Lower leg skin (tissue), 4 donors: Measurements from ENCODE around the gene PSMD2. TPM values are rescaled to one million over a fixed set of nuclear protein-coding genes. Genes with fewer than 3 reads are reported as not detected.

ENCODE experiments used
- DNase-seq, 2 donors: peaks; one replicate each; pipeline ENCODE4 v3.0.0-alpha.2; 2019; ENCODE audit warnings: low spot score in 2 of 2
- H3K4me3 ChIP-seq: fragments of 200-600 bp; sonication (generic); 2 replicates; pipeline ENCODE4 v1.5.1; 2017; ENCODE audit warnings: mild to moderate bottlenecking, low read depth; ENCODE audit not compliant: poor library complexity, severe bottlenecking
- POLR2A ChIP-seq, 2 donors: fragments of 450-650 bp; IDR thresholded peaks; one replicate each; pipeline ENCODE4 v1.6.1; 2016 to 2017; ENCODE audit warnings: antibody characterized with exemption in 2 of 2, mild to moderate bottlenecking in 1 of 2, moderate library complexity in 1 of 2
- WGBS, 2 donors: methylation state at CpG; one replicate each; pipeline ENCODE4 v1.1.5; 2018; 5-methylcytosine and 5-hydroxymethylcytosine counted together
- intact Hi-C: fragments of 100-400 bp; cut with DNase I; formaldehyde crosslinking; loops from one replicate; pipeline ENCODE4 v1.15.0; 2023; ENCODE audit warnings: low total_unique reads
- total RNA-seq, 4 donors: library from RNA; depleted of rRNA; stranded (reverse); fragments of >200 nt; gene quantifications; one replicate each; pipeline ENCODE4 v1.1.0, GENCODE V29; 2016
- TF ChIP-seq, protein P1 (sequence below), 3 donors: fragments of 450-650 bp; IDR thresholded peaks; one replicate each; pipeline ENCODE4 v1.5.1; 2016; ENCODE audit warnings: antibody characterized with exemption in 3 of 3, mild to moderate bottlenecking in 3 of 3, moderate library complexity in 2 of 3

Gene PSMD2
- total RNA-seq, 4 donors from 2014 or later, result 194 to 263 (median 211) TPM

DNA sequence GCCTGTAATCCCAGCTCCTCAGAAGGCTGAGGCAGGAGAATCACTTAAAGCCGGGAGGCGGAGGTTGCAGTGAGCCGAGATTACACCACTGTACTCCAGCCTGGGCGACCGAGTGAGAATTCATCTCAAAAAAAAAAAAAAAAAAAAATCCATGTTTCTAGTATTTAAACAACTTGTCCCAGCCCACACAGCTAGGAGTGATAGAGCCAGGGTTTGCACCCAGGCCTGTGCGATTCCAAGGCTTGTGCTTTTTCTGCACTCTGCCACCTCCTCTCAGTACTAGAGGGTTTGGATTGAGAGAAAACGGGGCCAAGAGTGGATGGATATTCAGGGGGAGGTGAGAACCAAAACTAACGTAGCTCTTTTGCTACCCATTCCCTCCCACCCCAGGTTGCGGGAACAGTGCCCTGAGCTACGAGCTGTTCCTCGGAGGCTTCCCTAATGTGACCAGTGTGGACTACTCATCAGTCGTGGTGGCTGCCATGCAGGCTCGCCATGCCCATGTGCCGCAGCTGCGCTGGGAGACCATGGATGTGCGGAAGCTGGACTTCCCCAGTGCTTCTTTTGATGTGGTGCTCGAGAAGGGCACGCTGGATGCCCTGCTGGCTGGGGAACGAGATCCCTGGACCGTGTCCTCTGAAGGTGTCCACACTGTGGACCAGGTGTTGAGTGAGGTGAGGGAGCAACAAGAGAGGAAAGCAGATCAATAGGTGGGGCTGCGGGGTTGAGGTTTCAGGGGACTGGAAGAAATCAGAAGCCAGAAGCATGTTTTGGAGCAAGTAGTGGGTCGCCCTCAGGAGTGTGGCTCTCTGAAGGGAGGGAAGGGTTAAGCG lies 41.7 kb upstream of the PSMD2 start:
- TF ChIP-seq, protein P1, sequence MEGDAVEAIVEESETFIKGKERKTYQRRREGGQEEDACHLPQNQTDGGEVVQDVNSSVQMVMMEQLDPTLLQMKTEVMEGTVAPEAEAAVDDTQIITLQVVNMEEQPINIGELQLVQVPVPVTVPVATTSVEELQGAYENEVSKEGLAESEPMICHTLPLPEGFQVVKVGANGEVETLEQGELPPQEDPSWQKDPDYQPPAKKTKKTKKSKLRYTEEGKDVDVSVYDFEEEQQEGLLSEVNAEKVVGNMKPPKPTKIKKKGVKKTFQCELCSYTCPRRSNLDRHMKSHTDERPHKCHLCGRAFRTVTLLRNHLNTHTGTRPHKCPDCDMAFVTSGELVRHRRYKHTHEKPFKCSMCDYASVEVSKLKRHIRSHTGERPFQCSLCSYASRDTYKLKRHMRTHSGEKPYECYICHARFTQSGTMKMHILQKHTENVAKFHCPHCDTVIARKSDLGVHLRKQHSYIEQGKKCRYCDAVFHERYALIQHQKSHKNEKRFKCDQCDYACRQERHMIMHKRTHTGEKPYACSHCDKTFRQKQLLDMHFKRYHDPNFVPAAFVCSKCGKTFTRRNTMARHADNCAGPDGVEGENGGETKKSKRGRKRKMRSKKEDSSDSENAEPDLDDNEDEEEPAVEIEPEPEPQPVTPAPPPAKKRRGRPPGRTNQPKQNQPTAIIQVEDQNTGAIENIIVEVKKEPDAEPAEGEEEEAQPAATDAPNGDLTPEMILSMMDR (IDR thresholded peaks at IDR 0.05), result no peak
- DNase-seq, result no peak
- intact Hi-C loops, result no loop called here
- no peak overlapping the region for H3K4me3 ChIP-seq
- WGBS, 2 donors, result 91 to 93% methylated on average over 23 of the region's 23 CpGs

DNA sequence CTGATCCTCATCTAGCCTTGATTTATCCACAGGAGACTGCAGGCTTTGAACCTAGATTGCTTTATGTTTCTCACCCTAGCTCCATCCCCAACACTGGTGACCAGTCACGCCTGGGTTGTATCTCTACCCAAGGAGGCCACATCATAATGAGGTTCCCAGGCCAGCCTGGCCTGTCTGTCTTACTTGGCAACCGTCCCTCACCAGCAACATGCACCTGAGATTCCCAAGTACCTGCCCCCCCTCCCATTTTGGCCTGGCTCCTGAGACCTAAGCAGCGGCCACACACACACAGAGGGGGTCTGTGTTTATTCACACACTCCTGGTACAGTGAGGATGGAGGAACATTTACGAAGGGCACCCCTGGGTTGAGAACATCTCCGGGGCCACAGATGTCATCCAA lies 40.1 kb upstream of the PSMD2 start:
- intact Hi-C loops, result no loop called here
- DNase-seq, result no peak
- no peak overlapping the region for H3K4me3 ChIP-seq
- TF ChIP-seq, protein P1 (IDR thresholded peaks at IDR 0.05), result no peak
- no peak for TF ChIP-seq POLR2A (IDR thresholded peaks at IDR 0.05)
- 91 to 92% methylated on average over 5 of the region's 5 CpGs for WGBS, 2 donors

DNA sequence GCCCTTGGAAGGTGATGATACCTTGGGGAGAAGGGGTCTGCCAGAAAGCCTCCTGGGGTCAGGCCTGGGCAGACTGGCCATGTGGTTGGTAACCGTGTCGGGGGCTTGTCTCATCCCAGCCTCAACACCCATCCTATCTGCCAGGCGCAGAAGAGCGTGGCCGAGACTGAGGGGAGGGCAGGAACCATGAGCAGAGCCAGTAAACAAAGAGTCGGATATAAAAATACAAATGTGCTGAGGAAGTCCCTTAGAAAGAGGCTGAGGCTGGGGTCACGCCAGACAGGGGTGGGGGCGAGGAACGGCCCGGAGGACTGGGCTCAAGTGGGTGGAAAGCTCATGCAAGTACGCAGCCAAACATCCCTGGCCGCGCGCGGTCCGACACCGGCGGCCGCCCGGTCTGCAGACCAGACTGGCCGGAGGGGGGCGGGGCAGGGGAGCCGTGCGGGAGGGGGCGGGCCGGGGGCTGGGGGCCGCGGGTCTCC lies 39.6 kb upstream of the PSMD2 start:
- 26 to 44% methylated on average over 19 to 21 of the region's 28 CpGs for WGBS, 2 donors
- TF ChIP-seq, protein P1 (IDR thresholded peaks at IDR 0.05), result no peak
- TF ChIP-seq POLR2A (IDR thresholded peaks at IDR 0.05), result no peak
- DNase-seq, result no peak
- intact Hi-C loops, result no loop called here
- H3K4me3 ChIP-seq, result no peak overlapping the region

DNA sequence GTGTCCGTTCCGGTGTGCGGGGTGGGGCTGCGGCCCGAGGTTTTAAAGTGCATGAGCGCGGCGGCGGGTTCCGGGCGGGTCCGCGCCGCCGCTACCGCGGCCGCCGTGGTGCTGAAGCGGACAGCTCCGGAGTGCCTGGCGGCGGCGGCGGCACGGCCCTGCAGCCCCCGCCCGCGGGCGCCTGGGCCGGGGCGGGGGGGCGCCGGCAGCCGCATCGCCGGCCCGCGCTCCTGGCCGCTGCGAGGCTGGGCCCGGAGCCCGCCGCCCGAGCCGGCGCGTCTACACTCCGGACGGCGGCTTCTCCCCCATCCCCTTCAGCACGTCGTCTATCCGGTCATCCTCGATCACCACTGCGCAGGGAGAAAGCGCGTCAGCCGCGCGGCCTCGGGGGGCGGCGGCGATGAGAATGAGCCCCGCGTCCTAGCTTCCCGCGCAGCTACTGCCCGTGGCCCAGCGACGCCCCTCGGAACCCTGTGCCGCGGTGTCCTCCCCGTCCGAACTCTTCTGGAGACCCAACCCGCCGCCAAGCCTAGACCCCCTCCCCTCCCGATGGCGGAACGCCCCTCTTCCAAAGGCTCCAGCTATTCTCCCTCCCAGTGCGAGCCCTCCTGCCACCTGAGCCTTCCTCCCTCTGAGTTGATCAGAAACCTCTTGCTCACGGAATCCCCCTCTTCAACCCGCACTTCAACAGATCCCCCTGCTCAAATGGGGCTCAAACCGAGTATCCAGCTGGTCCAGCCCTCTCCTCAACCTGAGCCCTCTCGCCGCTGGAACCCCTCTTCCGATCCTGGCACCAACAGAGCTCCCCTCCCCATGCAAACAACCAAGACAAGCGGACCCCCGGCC lies 38.9 kb upstream of the PSMD2 start:
- no peak overlapping the region for H3K4me3 ChIP-seq
- TF ChIP-seq, protein P1 (IDR thresholded peaks at IDR 0.05), result no peak
- no peak for TF ChIP-seq POLR2A (IDR thresholded peaks at IDR 0.05)
- DNase-seq, result no peak
- intact Hi-C loops, result no loop called here
- WGBS, 2 donors, result 1 to 2% methylated on average over 43 to 57 of the region's 91 CpGs

DNA sequence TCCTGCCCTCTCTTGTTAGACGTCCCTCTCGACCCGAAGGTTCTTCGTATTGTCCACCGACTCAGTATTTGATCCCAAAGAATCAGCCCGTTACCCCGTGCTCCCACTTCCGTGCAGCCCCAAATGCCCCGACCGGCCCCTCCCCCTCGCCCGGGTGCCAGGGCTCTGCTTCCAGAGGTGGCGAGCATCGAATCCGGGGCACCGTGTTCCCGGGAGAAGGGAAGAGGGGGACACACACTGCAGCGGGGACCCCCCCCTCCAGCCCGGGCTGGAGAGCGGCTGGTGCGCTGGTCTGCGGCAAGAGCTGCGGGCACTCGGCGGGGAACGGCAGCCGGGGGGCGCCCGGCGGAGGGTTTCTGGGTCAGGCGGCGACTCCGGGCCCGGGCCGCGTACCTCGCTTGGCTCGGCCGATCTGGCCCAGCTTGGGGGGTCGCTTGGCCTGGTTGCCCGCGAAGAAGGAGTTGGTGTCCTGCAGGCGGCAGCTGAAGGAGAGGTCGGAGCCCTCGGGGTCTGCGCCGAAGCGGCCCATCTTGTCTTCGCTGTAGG lies 38.2 kb upstream of the PSMD2 start:
- TF ChIP-seq, protein P1 (IDR thresholded peaks at IDR 0.05), result no peak
- TF ChIP-seq POLR2A (IDR thresholded peaks at IDR 0.05), result no peak
- DNase-seq, result no peak
- H3K4me3 ChIP-seq, result peak overlapping the region; percentile 15
- WGBS, 2 donors, result 0 to 1% methylated on average over 38 to 41 of the region's 49 CpGs
- intact Hi-C loops, result no loop called here
